ENCODE measurements around the gene ISG20L2. TPM values are rescaled to one million over a fixed set of nuclear protein-coding genes. Genes with fewer than 3 reads are reported as not detected.

The ISG20L2 gene
- total RNA-seq, 2 donors from 2014 or later = 15.0 to 19.8 TPM

DNA sequence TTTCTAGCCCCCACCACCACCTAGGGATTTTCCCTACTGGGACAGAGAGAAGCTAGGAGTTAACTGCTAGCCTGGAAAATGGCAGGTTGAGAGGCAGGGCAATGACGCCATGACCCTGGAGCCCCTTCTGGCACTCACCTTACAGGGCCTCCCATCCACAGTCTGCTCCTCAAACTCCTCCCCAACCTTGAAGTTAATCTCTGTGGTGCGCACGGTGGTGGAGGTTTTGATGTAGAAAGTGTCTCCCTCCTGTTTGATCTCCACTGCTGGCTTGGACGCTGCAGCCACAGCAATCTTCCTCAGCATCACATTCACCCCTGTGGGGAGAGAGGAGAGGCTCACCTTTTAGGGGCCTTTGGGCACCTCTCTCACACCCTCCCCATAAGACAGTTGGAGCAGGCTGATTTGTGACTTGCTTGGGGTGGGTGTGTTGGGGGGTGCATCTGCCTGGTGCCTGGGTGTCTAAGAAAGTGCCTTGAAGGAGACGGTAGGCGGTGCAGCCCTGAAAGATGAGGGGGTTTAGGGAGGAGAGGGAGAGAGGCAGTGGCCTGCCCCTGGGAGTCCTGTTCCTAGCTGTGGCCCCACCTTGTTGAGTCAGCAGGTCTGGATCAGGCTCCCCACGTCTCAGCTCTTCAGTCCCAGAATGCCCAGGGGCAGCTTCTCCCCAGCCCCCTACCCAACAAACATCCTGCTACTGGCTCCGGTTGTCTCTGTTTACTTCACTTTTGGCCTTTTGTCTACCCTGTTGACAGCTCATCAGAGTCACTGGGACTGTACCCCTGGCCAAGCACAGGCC is 27.6 kb downstream of the ISG20L2 start:
- Histone ChIP-seq H3K4me3 (no peak overlapping the region), H3K27ac (no peak overlapping the region), H3K36me3 (no peaks in the 10 kb centered on the region), H3K4me1 (ENCODE audit: control insufficient read depth in 1 of 2, low read depth in 2 of 2) (peaks cover 12 to 17% of the 10 kb centered on the region in 2 donors), H3K9me3 (no peaks in the 10 kb centered on the region), H3K27me3 (replicated peaks; ENCODE audit: insufficient read depth) (no peaks in the 10 kb centered on the region)
- ATAC-seq (ENCODE audit: insufficient number of reproducible peaks, low FRiP score, low read depth) (no peak), DNase-seq (ENCODE audit: low spot score) (no peak)
- no peak for TF ChIP-seq CTCF (IDR thresholded peaks at IDR 0.05)

DNA sequence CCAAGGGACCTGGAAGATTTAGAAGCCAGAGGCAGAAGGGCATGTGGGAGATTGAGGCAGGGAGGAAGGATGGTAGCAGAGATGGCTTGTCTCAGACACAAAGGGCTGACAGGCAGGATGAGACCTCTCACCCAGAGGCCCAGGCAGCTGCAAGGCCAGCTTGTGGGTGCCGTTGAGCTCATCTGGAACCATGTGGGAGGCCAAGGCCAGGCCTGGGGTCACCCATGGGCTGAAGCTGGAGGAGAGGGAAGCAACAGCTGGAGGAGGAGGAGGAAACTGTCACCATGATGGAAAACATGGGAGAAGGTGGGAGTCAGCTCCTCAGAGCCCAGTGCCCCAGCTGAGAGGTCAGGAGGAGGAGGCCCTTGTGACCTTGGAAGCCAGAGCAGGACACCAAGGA is 29.6 kb downstream of the ISG20L2 start:
- Histone ChIP-seq H3K27ac (no peak overlapping the region), H3K27me3 (replicated peaks; ENCODE audit: insufficient read depth) (no peaks in the 10 kb centered on the region), H3K4me1 (ENCODE audit: control insufficient read depth in 1 of 2, low read depth in 2 of 2) (no peaks in the 10 kb centered on the region), H3K4me3 (no peak overlapping the region), H3K36me3 (no peaks in the 10 kb centered on the region), H3K9me3 (no peaks in the 10 kb centered on the region)
- no peak for TF ChIP-seq CTCF (IDR thresholded peaks at IDR 0.05)
- ATAC-seq (ENCODE audit: insufficient number of reproducible peaks, low FRiP score, low read depth) (no peak), DNase-seq (ENCODE audit: low spot score) (no peak)

GRCh38 chr1:156697481-156697880 is 31.1 kb downstream of the ISG20L2 start:
- Histone ChIP-seq H3K27me3 (replicated peaks; ENCODE audit: insufficient read depth) (no peaks in the 10 kb centered on the region), H3K27ac (no peak overlapping the region), H3K9me3 (no peaks in the 10 kb centered on the region), H3K4me1 (ENCODE audit: control insufficient read depth in 1 of 2, low read depth in 2 of 2) (no peaks in the 10 kb centered on the region), H3K36me3 (no peaks in the 10 kb centered on the region), H3K4me3 (no peak overlapping the region)
- no peak for ATAC-seq (ENCODE audit: insufficient number of reproducible peaks, low FRiP score, low read depth)
- no peak for TF ChIP-seq CTCF (IDR thresholded peaks at IDR 0.05)
- DNase-seq (ENCODE audit: low spot score) = no peak

DNA sequence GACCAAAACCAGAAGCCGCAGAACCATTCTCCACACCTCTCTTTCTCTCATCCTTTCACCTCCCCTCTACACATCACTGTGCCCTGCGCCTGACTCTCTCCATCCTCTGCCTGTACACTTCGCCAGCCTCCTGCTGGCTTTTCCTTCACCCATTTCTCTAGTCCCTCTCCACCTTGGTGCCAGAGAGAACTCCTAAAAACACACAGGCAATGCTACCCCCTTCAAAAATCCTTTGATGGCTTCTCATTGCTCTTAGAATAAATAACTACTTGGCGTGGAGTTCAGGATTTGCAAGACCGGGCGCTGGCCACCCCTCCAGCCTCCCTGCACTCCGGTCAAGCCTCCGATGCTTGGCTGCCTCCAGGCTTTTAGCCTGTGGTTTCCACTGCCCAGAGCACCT is 31.8 kb downstream of the ISG20L2 start:
- no peak for DNase-seq (ENCODE audit: low spot score)
- no peaks in the 10 kb centered on the region for H3K36me3 ChIP-seq
- H3K9me3 ChIP-seq = no peaks in the 10 kb centered on the region
- H3K4me3 ChIP-seq = no peak overlapping the region
- H3K27me3 ChIP-seq (replicated peaks; ENCODE audit: insufficient read depth) = no peaks in the 10 kb centered on the region
- H3K27ac ChIP-seq = no peak overlapping the region
- no peaks in the 10 kb centered on the region for H3K4me1 ChIP-seq (ENCODE audit: control insufficient read depth in 1 of 2, low read depth in 2 of 2)
- no peak for TF ChIP-seq CTCF (IDR thresholded peaks at IDR 0.05)
- ATAC-seq (ENCODE audit: insufficient number of reproducible peaks, low FRiP score, low read depth) = no peak

GRCh38 chr1:156694690-156694962 is 33.9 kb downstream of the ISG20L2 start:
- TF ChIP-seq CTCF (IDR thresholded peaks at IDR 0.05) = no peak
- DNase-seq (ENCODE audit: low spot score) = no peak
- Histone ChIP-seq H3K36me3 (no peaks in the 10 kb centered on the region), H3K4me3 (no peak overlapping the region), H3K27me3 (replicated peaks; ENCODE audit: insufficient read depth) (peaks cover 10% of the 10 kb centered on the region), H3K9me3 (no peaks in the 10 kb centered on the region), H3K4me1 (ENCODE audit: control insufficient read depth in 1 of 2, low read depth in 2 of 2) (peaks cover 0 to 4% of the 10 kb centered on the region in 2 donors), H3K27ac (no peak overlapping the region)
- ATAC-seq (ENCODE audit: insufficient number of reproducible peaks, low FRiP score, low read depth) = no peak

Data from thoracic aorta (tissue), 2 donors.